HepG2 (cell line): Measurements from ENCODE around the gene GLT1D1. TPM values are rescaled to one million over a fixed set of nuclear protein-coding genes. Genes with fewer than 3 reads are reported as not detected.

Experiments used
- ATF1 ChIP-seq: IDR thresholded peaks from 2 replicates; pipeline ENCODE4 v1.6.1; 2016; ENCODE audit warnings: mild to moderate bottlenecking, control low read depth
- CBX5 ChIP-seq: sonication (generic); formaldehyde crosslinking; IDR thresholded peaks from 2 replicates; pipeline ENCODE4 v1.4.0; 2020; ENCODE audit warnings: missing genetic modification reagents, borderline replicate concordance
- EHMT2 ChIP-seq: fragments of 200-600 bp; sonication (generic); IDR thresholded peaks from 2 replicates; pipeline ENCODE4 v1.7.0; 2017; ENCODE audit warnings: antibody characterized with exemption, low read depth, low read length, borderline replicate concordance
- HOXA3 ChIP-seq: sonication (generic); formaldehyde crosslinking; IDR thresholded peaks from 2 replicates; pipeline ENCODE4 v1.5.0; 2020; ENCODE audit warnings: missing genetic modification reagents
- MAZ ChIP-seq, 2 experiments: sonication (generic) in 1 of 2; formaldehyde crosslinking in 1 of 2; IDR thresholded peaks; 2 replicates each; pipeline versions ENCODE4 v1.5.0 to v1.6.1; 2012 to 2020; ENCODE audit warnings: low read depth in 2 of 2, mild to moderate bottlenecking in 2 of 2, borderline replicate concordance in 1 of 2, improper control_type of control experiment in 1 of 2, low read length in 1 of 2, missing genetic modification reagents in 1 of 2, moderate library complexity in 1 of 2
- NFYC ChIP-seq: IDR thresholded peaks from 2 replicates; pipeline ENCODE4 v1.6.1; 2016; ENCODE audit warnings: missing genetic modification reagents, missing compliant biosample characterization
- PAF1 ChIP-seq: IDR thresholded peaks from 2 replicates; pipeline ENCODE4 v1.6.1; 2016; ENCODE audit warnings: missing genetic modification reagents, missing compliant biosample characterization
- PCBP2 ChIP-seq: fragments of 200-400 bp; formaldehyde crosslinking; optimal IDR thresholded peaks from 2 replicates; pipeline ENCODE3; 2018; ENCODE audit warnings: low read length, low read depth; ENCODE audit not compliant: poor library complexity, severe bottlenecking
- SALL1 ChIP-seq: sonication (generic); formaldehyde crosslinking; IDR thresholded peaks from 2 replicates; pipeline ENCODE4 v1.8.0; 2022; ENCODE audit warnings: mild to moderate bottlenecking, missing genetic modification reagents
- SOX5 ChIP-seq: IDR thresholded peaks from 2 replicates; pipeline ENCODE4 v1.6.1; 2016; ENCODE audit warnings: borderline replicate concordance
- STAG1 ChIP-seq: sonication (generic); formaldehyde crosslinking; IDR thresholded peaks from 2 replicates; pipeline ENCODE4 v1.4.0; 2020; ENCODE audit warnings: missing genetic modification reagents
- ZBTB1 ChIP-seq: sonication (generic); formaldehyde crosslinking; IDR thresholded peaks from 2 replicates; pipeline ENCODE4 v1.4.0; 2020; ENCODE audit warnings: missing genetic modification reagents, borderline replicate concordance
- ZNF432 ChIP-seq: sonication (generic); formaldehyde crosslinking; IDR thresholded peaks from 2 replicates; pipeline ENCODE4 v1.5.0; 2020; ENCODE audit warnings: missing genetic modification reagents, mild to moderate bottlenecking, borderline replicate concordance
- ZNF441 ChIP-seq: sonication (generic); formaldehyde crosslinking; IDR thresholded peaks from 2 replicates; pipeline ENCODE4 v1.7.0; 2021; ENCODE audit warnings: missing genetic modification reagents, borderline replicate concordance
- ZNF766 ChIP-seq: sonication (generic); formaldehyde crosslinking; IDR thresholded peaks from 2 replicates; pipeline ENCODE4 v1.5.0; 2020; ENCODE audit warnings: missing genetic modification reagents, borderline replicate concordance
- ZNF780A ChIP-seq: sonication (generic); formaldehyde crosslinking; IDR thresholded peaks from 2 replicates; pipeline ENCODE4 v1.8.0; 2022; ENCODE audit warnings: mild to moderate bottlenecking, missing genetic modification reagents, moderate library complexity
- ZNF782 ChIP-seq: sonication (generic); formaldehyde crosslinking; IDR thresholded peaks from 2 replicates; pipeline ENCODE4 v1.4.0; 2020; ENCODE audit warnings: missing genetic modification reagents, mild to moderate bottlenecking, borderline replicate concordance
- ZNF841 ChIP-seq: sonication (generic); formaldehyde crosslinking; IDR thresholded peaks from 2 replicates; pipeline ENCODE4 v1.8.1; 2023; ENCODE audit warnings: missing genetic modification reagents, borderline replicate concordance
- ZSCAN22 ChIP-seq: sonication (generic); formaldehyde crosslinking; IDR thresholded peaks from 2 replicates; pipeline ENCODE4 v1.4.0; 2020; ENCODE audit warnings: mild to moderate bottlenecking, missing genetic modification reagents
- polyA plus RNA-seq, 8 experiments: library from polyadenylated mRNA; depleted of rRNA in 3 of 8; stranded (reverse) in 7 of 8; unstranded in 1 of 8; fragments of >200 nt; fragmentation: Illumina TruSeq in 4 of 8; extraction: Trizol in 4 of 8; gene quantifications; 2 replicates each; pipeline versions ENCODE4 v1.2.1 to v1.2.3, GENCODE V29; 2011 to 2016; ENCODE audit warnings: low read depth in 4 of 8, missing spikeins in 1 of 8, mixed read lengths in 1 of 8; ENCODE audit not compliant: insufficient read depth in 1 of 8
- total RNA-seq, 5 experiments: library from RNA; depleted of rRNA; stranded (reverse); fragments of >200 nt; fragmentation: Illumina TruSeq; extraction: Trizol; gene quantifications; 2 replicates each; pipeline ENCODE4 v1.2.3, GENCODE V29; 2016; ENCODE audit warnings: low read depth in 1 of 5
- TF ChIP-seq, protein P1 (sequence below): sonication (generic); formaldehyde crosslinking; IDR thresholded peaks from 2 replicates; pipeline ENCODE4 v1.5.0; 2020; ENCODE audit warnings: mild to moderate bottlenecking, missing genetic modification reagents, moderate library complexity
- TF ChIP-seq, protein P2 (sequence below): sonication (generic); formaldehyde crosslinking; conservative IDR thresholded peaks from 2 replicates; pipeline ENCODE4 v1.8.0; 2022; ENCODE audit warnings: mild to moderate bottlenecking, moderate library complexity, missing genetic modification reagents
- TF ChIP-seq, protein P3 (sequence below): fragments of 450-650 bp; IDR thresholded peaks from 2 replicates; pipeline ENCODE4 v1.6.1; 2017
- TF ChIP-seq, protein P4 (sequence below): sonication (generic); formaldehyde crosslinking; IDR thresholded peaks from 2 replicates; pipeline ENCODE4 v1.4.0; 2020; ENCODE audit warnings: mild to moderate bottlenecking, missing genetic modification reagents

The GLT1D1 gene
- total and polyA plus RNA-seq, 2 of the 13 experiments (the other 11 are each of a cell fraction or from before 2014, with no cell fraction given): 0.09 to 0.17 TPM

DNA sequence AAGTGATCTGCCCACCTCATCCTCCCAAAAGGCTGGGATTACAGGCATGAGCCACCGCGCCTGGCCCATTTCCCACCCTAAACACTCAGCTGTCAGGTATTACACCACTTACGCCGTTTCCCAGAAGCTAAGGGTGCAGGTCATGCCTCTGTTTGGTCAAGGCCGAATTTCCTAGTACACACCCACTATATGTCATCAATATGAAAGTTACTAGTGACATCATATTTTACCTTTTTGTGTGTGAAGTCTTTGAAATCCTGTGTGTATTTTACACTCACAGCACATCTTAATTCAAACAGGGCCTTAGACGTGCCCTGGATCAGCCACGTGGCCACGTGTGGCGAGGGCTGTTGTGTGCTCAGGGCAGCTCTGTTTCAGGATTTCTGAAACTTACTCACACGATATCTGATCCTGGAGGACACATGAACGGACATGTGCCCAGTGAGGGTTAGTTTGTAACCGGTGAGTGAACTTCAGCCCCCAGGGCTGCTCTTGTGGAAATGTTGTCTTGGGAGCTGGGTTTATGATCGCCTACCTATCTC, 51.8 kb downstream of the GLT1D1 start (continued):
- TF ChIP-seq MAZ (IDR thresholded peaks at IDR 0.05; ENCODE audit: borderline replicate concordance, low read depth, low read length) (no peak), MAZ (CRISPR knock-in tag; IDR thresholded peaks at IDR 0.05; ENCODE audit: low read depth) (peak; percentile 67), HOXA3 (CRISPR knock-in tag) (peak; percentile 96), ZNF782 (0 out of 2 replicates have a peak, but pooled peaks have one; percentile 55), PCBP2 (no peak), ZNF441 (CRISPR knock-in tag) (no peak), ZBTB1 (CRISPR knock-in tag) (no peak), SALL1 (CRISPR knock-in tag) (peak; percentile 98), STAG1 (CRISPR knock-in tag) (no peak), SOX5 (CRISPR knock-in tag) (peak; percentile 79), ZNF766 (CRISPR knock-in tag) (no peak), CBX5 (CRISPR knock-in tag) (peak; percentile 78; the same call in 1 of the 2 replicates), ZSCAN22 (CRISPR knock-in tag) (no peak), ATF1 (CRISPR knock-in tag) (peak; percentile 86), ZNF432 (CRISPR knock-in tag) (no peak), ZNF780A (CRISPR knock-in tag) (0 out of 2 replicates have a peak, but pooled peaks have one; percentile 48), PAF1 (no peak), ZNF841 (no peak), EHMT2 (no peak), NFYC (CRISPR knock-in tag) (no peak)
- TF ChIP-seq, protein P1, sequence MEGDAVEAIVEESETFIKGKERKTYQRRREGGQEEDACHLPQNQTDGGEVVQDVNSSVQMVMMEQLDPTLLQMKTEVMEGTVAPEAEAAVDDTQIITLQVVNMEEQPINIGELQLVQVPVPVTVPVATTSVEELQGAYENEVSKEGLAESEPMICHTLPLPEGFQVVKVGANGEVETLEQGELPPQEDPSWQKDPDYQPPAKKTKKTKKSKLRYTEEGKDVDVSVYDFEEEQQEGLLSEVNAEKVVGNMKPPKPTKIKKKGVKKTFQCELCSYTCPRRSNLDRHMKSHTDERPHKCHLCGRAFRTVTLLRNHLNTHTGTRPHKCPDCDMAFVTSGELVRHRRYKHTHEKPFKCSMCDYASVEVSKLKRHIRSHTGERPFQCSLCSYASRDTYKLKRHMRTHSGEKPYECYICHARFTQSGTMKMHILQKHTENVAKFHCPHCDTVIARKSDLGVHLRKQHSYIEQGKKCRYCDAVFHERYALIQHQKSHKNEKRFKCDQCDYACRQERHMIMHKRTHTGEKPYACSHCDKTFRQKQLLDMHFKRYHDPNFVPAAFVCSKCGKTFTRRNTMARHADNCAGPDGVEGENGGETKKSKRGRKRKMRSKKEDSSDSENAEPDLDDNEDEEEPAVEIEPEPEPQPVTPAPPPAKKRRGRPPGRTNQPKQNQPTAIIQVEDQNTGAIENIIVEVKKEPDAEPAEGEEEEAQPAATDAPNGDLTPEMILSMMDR: no peak
- TF ChIP-seq, protein P2, sequence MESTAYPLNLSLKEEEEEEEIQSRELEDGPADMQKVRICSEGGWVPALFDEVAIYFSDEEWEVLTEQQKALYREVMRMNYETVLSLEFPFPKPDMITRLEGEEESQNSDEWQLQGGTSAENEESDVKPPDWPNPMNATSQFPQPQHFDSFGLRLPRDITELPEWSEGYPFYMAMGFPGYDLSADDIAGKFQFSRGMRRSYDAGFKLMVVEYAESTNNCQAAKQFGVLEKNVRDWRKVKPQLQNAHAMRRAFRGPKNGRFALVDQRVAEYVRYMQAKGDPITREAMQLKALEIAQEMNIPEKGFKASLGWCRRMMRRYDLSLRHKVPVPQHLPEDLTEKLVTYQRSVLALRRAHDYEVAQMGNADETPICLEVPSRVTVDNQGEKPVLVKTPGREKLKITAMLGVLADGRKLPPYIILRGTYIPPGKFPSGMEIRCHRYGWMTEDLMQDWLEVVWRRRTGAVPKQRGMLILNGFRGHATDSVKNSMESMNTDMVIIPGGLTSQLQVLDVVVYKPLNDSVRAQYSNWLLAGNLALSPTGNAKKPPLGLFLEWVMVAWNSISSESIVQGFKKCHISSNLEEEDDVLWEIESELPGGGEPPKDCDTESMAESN: peak; percentile 76
- TF ChIP-seq, protein P3, sequence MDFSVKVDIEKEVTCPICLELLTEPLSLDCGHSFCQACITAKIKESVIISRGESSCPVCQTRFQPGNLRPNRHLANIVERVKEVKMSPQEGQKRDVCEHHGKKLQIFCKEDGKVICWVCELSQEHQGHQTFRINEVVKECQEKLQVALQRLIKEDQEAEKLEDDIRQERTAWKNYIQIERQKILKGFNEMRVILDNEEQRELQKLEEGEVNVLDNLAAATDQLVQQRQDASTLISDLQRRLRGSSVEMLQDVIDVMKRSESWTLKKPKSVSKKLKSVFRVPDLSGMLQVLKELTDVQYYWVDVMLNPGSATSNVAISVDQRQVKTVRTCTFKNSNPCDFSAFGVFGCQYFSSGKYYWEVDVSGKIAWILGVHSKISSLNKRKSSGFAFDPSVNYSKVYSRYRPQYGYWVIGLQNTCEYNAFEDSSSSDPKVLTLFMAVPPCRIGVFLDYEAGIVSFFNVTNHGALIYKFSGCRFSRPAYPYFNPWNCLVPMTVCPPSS: no peak
- TF ChIP-seq, protein P4, sequence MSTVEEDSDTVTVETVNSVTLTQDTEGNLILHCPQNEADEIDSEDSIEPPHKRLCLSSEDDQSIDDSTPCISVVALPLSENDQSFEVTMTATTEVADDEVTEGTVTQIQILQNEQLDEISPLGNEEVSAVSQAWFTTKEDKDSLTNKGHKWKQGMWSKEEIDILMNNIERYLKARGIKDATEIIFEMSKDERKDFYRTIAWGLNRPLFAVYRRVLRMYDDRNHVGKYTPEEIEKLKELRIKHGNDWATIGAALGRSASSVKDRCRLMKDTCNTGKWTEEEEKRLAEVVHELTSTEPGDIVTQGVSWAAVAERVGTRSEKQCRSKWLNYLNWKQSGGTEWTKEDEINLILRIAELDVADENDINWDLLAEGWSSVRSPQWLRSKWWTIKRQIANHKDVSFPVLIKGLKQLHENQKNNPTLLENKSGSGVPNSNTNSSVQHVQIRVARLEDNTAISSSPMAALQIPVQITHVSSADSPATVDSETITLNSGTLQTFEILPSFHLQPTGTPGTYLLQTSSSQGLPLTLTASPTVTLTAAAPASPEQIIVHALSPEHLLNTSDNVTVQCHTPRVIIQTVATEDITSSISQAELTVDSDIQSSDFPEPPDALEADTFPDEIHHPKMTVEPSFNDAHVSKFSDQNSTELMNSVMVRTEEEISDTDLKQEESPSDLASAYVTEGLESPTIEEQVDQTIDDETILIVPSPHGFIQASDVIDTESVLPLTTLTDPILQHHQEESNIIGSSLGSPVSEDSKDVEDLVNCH (CRISPR knock-in tag): no peak
